Colonic mucosa (tissue), 4 donors: Measurements from ENCODE around the gene RBFOX2. TPM values are rescaled to one million over a fixed set of nuclear protein-coding genes. Genes with fewer than 3 reads are reported as not detected.

Experiments
- DNase-seq: peaks from one replicate; pipeline ENCODE4 v3.0.0-alpha.2; 2020
- H3K27ac ChIP-seq: fragments of 200-600 bp; one replicate; pipeline ENCODE4 v1.8.0; 2021
- H3K27me3 ChIP-seq: fragments of 200-600 bp; one replicate; pipeline ENCODE4 v1.8.0; 2021
- H3K36me3 ChIP-seq: fragments of 200-600 bp; one replicate; pipeline ENCODE4 v1.8.0; 2021
- H3K4me1 ChIP-seq: fragments of 200-600 bp; one replicate; pipeline ENCODE4 v1.8.0; 2021; ENCODE audit warnings: mild to moderate bottlenecking
- H3K4me3 ChIP-seq: fragments of 200-600 bp; one replicate; pipeline ENCODE4 v1.8.0; 2021
- H3K9ac ChIP-seq, 2 donors: one replicate each; pipeline ENCODE4 v1.7.0; 2013; ENCODE audit warnings: control low read depth in 2 of 2, low read depth in 2 of 2, low read length in 2 of 2
- H3K9me3 ChIP-seq: fragments of 200-600 bp; one replicate; pipeline ENCODE4 v1.8.0; 2021
- intact Hi-C: fragments of 100-400 bp; cut with DNase I; formaldehyde crosslinking; loops from one replicate; pipeline ENCODE4 v1.14.1; 2022
- total RNA-seq, 2 donors: library from RNA; stranded (reverse); fragmentation: NEBNext Ultra II Directional in 1 of 2; extraction: Animal tissue kit (Norgen Biotek cat#: 25700) in 1 of 2; gene quantifications; one replicate each; pipeline ENCODE4 v1.2.1, GENCODE V29; 2021
- TF ChIP-seq, protein P1 (sequence below): fragments of 200-600 bp; IDR thresholded peaks from one replicate; pipeline ENCODE4 v1.8.0; 2022; ENCODE audit warnings: antibody characterized with exemption, mild to moderate bottlenecking
- donor health status: healthy.
- donor health status: DM: no; HTN: no; CAD: no.
- donor health status: DM: no; HTN: no; CAD: no.

The RBFOX2 gene
- total RNA-seq, 2 donors from 2014 or later = 44.4 to 60.2 TPM

DNA sequence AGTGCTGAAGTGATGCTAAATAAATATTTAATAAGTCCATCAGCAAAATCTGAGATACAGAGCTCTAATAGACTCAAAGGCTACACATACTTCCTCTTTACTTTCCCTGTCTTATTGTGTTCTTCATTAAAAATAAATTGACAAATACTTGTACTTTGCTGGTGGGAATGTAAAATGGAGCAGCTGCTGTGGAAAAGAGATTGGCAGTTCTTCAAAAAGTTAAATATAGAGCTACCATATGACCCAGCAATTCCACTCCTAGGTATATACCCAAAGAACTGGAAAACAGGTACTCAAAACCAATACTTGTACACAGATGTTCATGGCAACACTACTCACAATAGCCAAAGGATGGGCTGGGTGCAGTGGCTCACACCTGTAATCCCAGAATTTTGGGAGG is 76.0 kb downstream of the RBFOX2 start:
- Histone ChIP-seq H3K9me3 (no peaks in the 10 kb centered on the region), H3K4me1 (no peaks in the 10 kb centered on the region), H3K36me3 (no peaks in the 10 kb centered on the region), H3K9ac (no peak overlapping the region), H3K27ac (no peak overlapping the region), H3K4me3 (no peak overlapping the region), H3K27me3 (no peaks in the 10 kb centered on the region)
- intact Hi-C loops = no loop called here
- DNase-seq = no peak
- TF ChIP-seq, protein P1, sequence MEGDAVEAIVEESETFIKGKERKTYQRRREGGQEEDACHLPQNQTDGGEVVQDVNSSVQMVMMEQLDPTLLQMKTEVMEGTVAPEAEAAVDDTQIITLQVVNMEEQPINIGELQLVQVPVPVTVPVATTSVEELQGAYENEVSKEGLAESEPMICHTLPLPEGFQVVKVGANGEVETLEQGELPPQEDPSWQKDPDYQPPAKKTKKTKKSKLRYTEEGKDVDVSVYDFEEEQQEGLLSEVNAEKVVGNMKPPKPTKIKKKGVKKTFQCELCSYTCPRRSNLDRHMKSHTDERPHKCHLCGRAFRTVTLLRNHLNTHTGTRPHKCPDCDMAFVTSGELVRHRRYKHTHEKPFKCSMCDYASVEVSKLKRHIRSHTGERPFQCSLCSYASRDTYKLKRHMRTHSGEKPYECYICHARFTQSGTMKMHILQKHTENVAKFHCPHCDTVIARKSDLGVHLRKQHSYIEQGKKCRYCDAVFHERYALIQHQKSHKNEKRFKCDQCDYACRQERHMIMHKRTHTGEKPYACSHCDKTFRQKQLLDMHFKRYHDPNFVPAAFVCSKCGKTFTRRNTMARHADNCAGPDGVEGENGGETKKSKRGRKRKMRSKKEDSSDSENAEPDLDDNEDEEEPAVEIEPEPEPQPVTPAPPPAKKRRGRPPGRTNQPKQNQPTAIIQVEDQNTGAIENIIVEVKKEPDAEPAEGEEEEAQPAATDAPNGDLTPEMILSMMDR = no peak

DNA sequence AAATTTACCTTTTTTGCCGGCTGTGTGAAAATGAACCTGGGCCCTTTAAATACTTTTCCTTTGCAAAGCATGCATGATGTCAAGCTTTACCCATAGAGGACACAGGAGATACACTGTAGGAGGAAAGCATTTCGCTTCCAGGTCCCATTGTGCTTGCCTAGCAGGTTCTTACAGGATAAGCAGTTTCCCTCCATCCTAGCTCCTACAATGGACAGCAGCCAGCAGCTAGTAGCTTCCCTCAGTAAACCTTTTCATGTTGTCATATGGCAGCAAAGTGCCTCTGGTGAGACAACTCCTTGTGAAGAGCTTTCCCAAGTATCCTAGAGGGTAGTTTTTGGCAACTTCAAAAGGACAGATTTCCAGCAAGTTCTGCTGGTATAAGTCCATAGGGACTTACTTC is 78.4 kb downstream of the RBFOX2 start:
- H3K4me1 ChIP-seq = no peaks in the 10 kb centered on the region
- H3K4me3 ChIP-seq = no peak overlapping the region
- H3K9me3 ChIP-seq = no peaks in the 10 kb centered on the region
- TF ChIP-seq, protein P1 = no peak
- no peaks in the 10 kb centered on the region for H3K36me3 ChIP-seq
- no peak overlapping the region for H3K9ac ChIP-seq
- no peak for DNase-seq
- intact Hi-C loops = no loop called here
- no peak overlapping the region for H3K27ac ChIP-seq
- H3K27me3 ChIP-seq = no peaks in the 10 kb centered on the region

DNA sequence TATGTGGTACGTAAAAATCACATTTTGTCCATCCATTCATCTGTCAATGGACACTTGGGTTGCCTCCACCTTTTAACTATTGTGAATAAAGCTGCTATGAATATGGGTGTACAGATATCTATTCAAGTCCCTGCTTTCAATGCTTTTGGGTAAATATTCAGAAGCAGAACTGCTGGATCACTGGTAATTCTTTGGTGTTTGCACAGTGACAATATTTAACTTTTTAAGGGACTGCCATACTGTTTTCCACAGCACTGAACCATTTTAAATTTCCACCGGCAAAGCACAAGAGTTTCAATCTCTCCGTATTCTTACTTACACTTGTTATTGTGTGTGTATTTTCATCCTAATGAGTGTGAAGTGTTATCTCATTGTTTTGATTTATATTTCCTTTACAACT is 79.4 kb downstream of the RBFOX2 start:
- no peak overlapping the region for H3K4me3 ChIP-seq
- H3K4me1 ChIP-seq = no peaks in the 10 kb centered on the region
- no peaks in the 10 kb centered on the region for H3K9me3 ChIP-seq
- no peak for DNase-seq
- intact Hi-C loops = no loop called here
- no peaks in the 10 kb centered on the region for H3K27me3 ChIP-seq
- H3K9ac ChIP-seq = no peak overlapping the region
- no peaks in the 10 kb centered on the region for H3K36me3 ChIP-seq
- no peak overlapping the region for H3K27ac ChIP-seq
- TF ChIP-seq, protein P1 = no peak

DNA sequence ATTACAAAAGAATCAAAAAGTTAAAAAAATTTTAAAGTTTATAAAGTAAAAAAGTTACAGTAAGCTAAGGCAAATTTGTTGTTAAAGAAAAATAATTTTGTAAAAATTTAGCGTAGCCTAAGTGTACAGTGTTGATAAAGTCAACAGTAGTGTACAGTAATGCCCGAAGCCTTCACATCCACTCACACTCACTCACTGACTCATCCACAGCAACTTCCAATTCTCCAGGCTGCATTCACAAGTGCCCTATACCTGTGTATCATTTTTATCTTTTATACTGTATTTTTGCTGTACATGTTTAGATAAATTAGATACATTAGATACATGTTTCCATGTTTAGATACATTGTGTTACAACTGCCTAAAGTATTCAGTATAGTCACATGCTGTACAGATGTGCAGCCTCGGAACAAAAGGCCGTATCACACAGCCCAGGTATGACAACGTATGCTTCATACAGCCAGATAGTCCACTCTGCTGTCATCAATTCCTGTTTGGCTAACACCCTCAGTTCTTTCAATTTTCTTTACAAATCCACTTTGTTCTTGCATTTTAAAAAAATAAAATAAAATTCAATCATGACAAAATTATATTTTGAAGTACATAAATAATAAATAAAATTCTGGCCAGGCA is 80.7 kb downstream of the RBFOX2 start:
- Histone ChIP-seq H3K27me3 (no peaks in the 10 kb centered on the region), H3K4me3 (no peak overlapping the region), H3K9ac (no peak overlapping the region), H3K9me3 (no peaks in the 10 kb centered on the region), H3K36me3 (no peaks in the 10 kb centered on the region), H3K27ac (no peak overlapping the region), H3K4me1 (no peaks in the 10 kb centered on the region)
- DNase-seq = no peak
- TF ChIP-seq, protein P1 = no peak
- intact Hi-C loops = no loop called here

DNA sequence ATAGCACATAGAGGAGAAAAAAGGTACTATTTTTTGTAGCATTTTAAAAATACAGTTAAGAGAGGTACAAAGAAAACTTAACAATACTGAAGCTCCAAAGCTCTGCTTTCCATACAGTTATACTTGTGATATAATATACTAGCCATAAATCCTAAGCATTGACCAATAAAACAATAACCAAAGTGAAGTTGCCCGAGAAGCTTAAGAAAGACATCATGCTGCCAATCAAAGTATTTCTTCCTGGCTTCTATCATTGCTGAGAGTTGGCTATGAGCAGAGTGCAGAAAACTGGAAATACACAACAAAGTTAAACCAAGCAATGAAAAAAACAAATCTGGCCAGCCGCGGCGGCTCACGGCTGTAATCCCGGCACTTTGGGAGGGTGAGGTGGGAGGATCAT is 84.2 kb downstream of the RBFOX2 start:
- no peaks in the 10 kb centered on the region for H3K36me3 ChIP-seq
- no peak overlapping the region for H3K4me3 ChIP-seq
- no peak overlapping the region for H3K27ac ChIP-seq
- no peaks in the 10 kb centered on the region for H3K27me3 ChIP-seq
- H3K9me3 ChIP-seq = no peaks in the 10 kb centered on the region
- TF ChIP-seq, protein P1 = no peak
- no peaks in the 10 kb centered on the region for H3K4me1 ChIP-seq
- intact Hi-C loops = no loop called here
- no peak for DNase-seq
- no peak overlapping the region for H3K9ac ChIP-seq
